ENCODE data around the gene USP48. TPM values are rescaled to one million over a fixed set of nuclear protein-coding genes. Genes with fewer than 3 reads are reported as not detected.

Gene USP48
- total and polyA plus RNA-seq, 2 of the 4 experiments (the other 2 are of a cell fraction): 24.7 to 25.0 TPM

DNA sequence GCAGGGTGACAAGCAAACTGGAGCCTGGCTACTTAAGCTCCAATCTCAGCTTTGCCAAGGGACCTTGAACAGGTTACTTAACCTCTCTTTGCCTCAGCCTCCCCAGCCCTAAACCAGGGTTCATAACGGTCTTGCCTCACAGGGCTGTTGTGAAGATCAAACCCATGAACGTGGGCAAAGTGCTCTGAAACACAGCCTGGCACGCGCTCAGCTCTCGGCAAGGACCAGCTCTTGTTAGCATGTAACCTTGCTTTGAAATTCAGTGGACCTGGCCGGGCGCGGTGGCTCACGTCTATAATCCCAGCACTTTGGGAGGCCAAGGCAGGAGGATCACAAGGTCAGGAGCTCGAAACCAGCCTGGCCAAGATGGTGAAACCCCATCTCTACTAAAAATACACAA lies 138.6 kb downstream of the USP48 start:
- CTCF ChIA-PET: no interaction called here
- no peak for DNase-seq
- POLR2A ChIA-PET (ENCODE audit: unreplicated experiment): no interaction called here
- no peak overlapping the region for H2AFZ ChIP-seq (replicated peaks; ENCODE audit: low read length, poor library complexity)
- no peaks in the 10 kb centered on the region for H3K36me3 ChIP-seq (ENCODE audit: control insufficient read depth, insufficient read depth, low read length)
- H3K9me1 ChIP-seq (ENCODE audit: insufficient read depth, low read length): peaks cover 2% of the 10 kb centered on the region; the same call in 1 of the 2 replicates
- H4K91ac ChIP-seq (ENCODE audit: insufficient read depth, low read depth, low read length): no peak overlapping the region
- no peak overlapping the region for H2BK5ac ChIP-seq (ENCODE audit: low read depth, low read length, poor library complexity, severe bottlenecking)
- H3K18ac ChIP-seq (ENCODE audit: low read depth, low read length): no peak overlapping the region
- H3K9me3 ChIP-seq (ENCODE audit: control insufficient read depth, insufficient read depth, low read length): no peaks in the 10 kb centered on the region
- no peaks in the 10 kb centered on the region for H3K79me1 ChIP-seq (ENCODE audit: low read depth in 1 of 2, low read length in 2 of 2)
- BruUV-seq (replicated peaks): no TSS peak
- intact Hi-C loops (cut with micrococcal nuclease) (no loop called here), in situ Hi-C loops (cut with MboI; ENCODE audit: low sequenced_read_pairs) (no loop called here), dilution Hi-C loops (cut with HindIII; ENCODE audit: low sequenced_read_pairs, unreplicated experiment) (no loop called here)
- no peak overlapping the region for H3K23ac ChIP-seq (ENCODE audit: low read depth, low read length)
- no peaks in the 10 kb centered on the region for H4K20me1 ChIP-seq (ENCODE audit: insufficient read depth, low read length)
- no peak overlapping the region for H3K9ac ChIP-seq (ENCODE audit: low read depth, low read length)
- ATAC-seq (ENCODE audit: low read depth): no peak
- H3K56ac ChIP-seq (ENCODE audit: extremely low read depth, insufficient read depth, low read length): no peak overlapping the region
- no peak overlapping the region for H3K14ac ChIP-seq (replicated peaks; ENCODE audit: low read depth, low read length)
- WGBS, 2 experiments (ENCODE audit: extremely low coverage in 2 of 2, insufficient read length in 1 of 2): 58% methylated on average over 10 of the region's 10 CpGs; no CpG with 5 or more reads in 1 of the 2 experiments
- H3K4me2 ChIP-seq (ENCODE audit: low read depth, low read length): no peak overlapping the region
- no peak overlapping the region for H4K5ac ChIP-seq (ENCODE audit: low read depth, low read length)
- no peak overlapping the region for H2BK120ac ChIP-seq (ENCODE audit: low read depth, low read length)
- no peak overlapping the region for H2AK9ac ChIP-seq (replicated peaks; ENCODE audit: low read depth, low read length, poor library complexity)
- H3K4me1 ChIP-seq (ENCODE audit: control insufficient read depth, insufficient read depth, low read length): no peaks in the 10 kb centered on the region
- no peak overlapping the region for H3K4me3 ChIP-seq (ENCODE audit: insufficient read depth, low read depth, low read length)
- no peak overlapping the region for H2BK15ac ChIP-seq (ENCODE audit: low read depth, low read length)
- no peak overlapping the region for H2BK20ac ChIP-seq (ENCODE audit: low read depth, low read length)
- no peak overlapping the region for H3K4ac ChIP-seq (ENCODE audit: low read depth, low read length)
- H4K8ac ChIP-seq (ENCODE audit: low read depth in 2 of 2, low read length in 2 of 2): no peak overlapping the region
- H3K27ac ChIP-seq (ENCODE audit: insufficient read depth, low read length): no peak overlapping the region
- TF ChIP-seq SMC3 (IDR thresholded peaks at IDR 0.05; ENCODE audit: low read depth, low read length): no peak
- TF ChIP-seq BHLHE40 (IDR thresholded peaks at IDR 0.05; ENCODE audit: low read depth, low read length): no peak
- TF ChIP-seq RAD21 (IDR thresholded peaks at IDR 0.05; ENCODE audit: low read length): no peak
- no peak for TF ChIP-seq MAZ (IDR thresholded peaks at IDR 0.05; ENCODE audit: borderline replicate concordance, low read depth, low read length)
- TF ChIP-seq ELK1 (IDR thresholded peaks at IDR 0.05; ENCODE audit: borderline replicate concordance, low read depth, low read length): no peak
- no peak for TF ChIP-seq FOS (IDR thresholded peaks at IDR 0.05; ENCODE audit: low read depth, low read length)
- no peak overlapping the region for H2AK5ac ChIP-seq (ENCODE audit: low read depth, low read length)
- H3K27me3 ChIP-seq (ENCODE audit: control insufficient read depth, insufficient read depth, low read length): peaks cover 35% of the 10 kb centered on the region

Measured in IMR-90 (cell line).